Measurements from ENCODE around the gene TLR10. TPM values are rescaled to one million over a fixed set of nuclear protein-coding genes. Genes with fewer than 3 reads are reported as not detected.
"Not testable (repeated sequence)": the region's sequence is repeated elsewhere in the genome, so short reads cannot be mapped to it uniquely, and the experiment has no call there.

Gene TLR10
- total and polyA plus RNA-seq, 9 of the 15 experiments (the other 6 are each of a cell fraction or from before 2014, with no cell fraction given): 0.03 to 0.05 TPM; not detected in 7

DNA sequence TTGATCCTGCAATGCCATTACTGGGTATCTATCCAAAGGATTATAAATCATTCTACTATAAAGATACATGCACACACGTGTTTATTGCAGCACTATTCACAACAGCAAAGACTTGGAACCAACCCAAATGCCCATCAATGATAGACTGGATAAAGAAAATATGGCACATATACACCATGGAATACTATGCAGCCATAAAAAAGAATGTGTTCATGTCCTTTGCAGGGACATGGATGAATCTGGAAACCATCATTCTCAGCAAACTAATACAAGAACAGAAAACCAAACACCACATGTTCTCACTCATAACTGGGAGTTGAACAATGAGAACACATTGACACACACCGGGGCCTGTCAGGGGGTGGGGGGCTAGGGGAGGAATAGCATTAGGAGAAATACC lies 4.9 kb downstream of the TLR10 start:
- WGBS (ENCODE audit: insufficient coverage, low coverage, missing lambda C conversion rate): 21% methylated on average over 2 of the region's 2 CpGs
- BruUV-seq (replicated peaks); H3K9ac ChIP-seq (ENCODE audit: insufficient read depth in 1 of 2, low read depth in 2 of 2, low read length in 2 of 2); H4K20me1 ChIP-seq (replicated peaks; ENCODE audit: control insufficient read depth, insufficient read depth, low read length); H3K4me3 ChIP-seq; H3K9me3 ChIP-seq (replicated peaks; ENCODE audit: control insufficient read depth, insufficient read depth, low read depth, low read length); H3K27ac ChIP-seq (ENCODE audit: extremely low read depth, low read depth, low read length); H3K4me2 ChIP-seq (ENCODE audit: insufficient read depth, low read length); in situ Hi-C loops (cut with MboI); CTCF ChIA-PET (ENCODE audit: low intra/inter-chr PET ratio); H3K36me3 ChIP-seq (ENCODE audit: control insufficient read depth, insufficient read depth, low read length); H3K27me3 ChIP-seq (ENCODE audit: control insufficient read depth in 2 of 2, insufficient read depth in 2 of 2, low read length in 2 of 2); FAIRE-seq; H2AFZ ChIP-seq (ENCODE audit: low read depth, low read length); H3K9me1 ChIP-seq (ENCODE audit: control insufficient read depth, insufficient read depth, low read length); intact Hi-C loops (cut with micrococcal nuclease); H3K4me1 ChIP-seq (replicated peaks in 1 of 2; ENCODE audit: control insufficient read depth in 2 of 2, insufficient read depth in 2 of 2, low read length in 2 of 2); H3K79me2 ChIP-seq (ENCODE audit: control insufficient read depth, insufficient read depth, low read length); POLR2A ChIA-PET; DNase-seq (ENCODE audit: extremely low read depth in 1 of 4, low spot score in 3 of 4); ATAC-seq: not testable (repeated sequence)
- TF ChIP-seq ZNF146 (CRISPR knock-in tag; IDR thresholded peaks at IDR 0.05; ENCODE audit: unreplicated experiment): peak; percentile 58

DNA sequence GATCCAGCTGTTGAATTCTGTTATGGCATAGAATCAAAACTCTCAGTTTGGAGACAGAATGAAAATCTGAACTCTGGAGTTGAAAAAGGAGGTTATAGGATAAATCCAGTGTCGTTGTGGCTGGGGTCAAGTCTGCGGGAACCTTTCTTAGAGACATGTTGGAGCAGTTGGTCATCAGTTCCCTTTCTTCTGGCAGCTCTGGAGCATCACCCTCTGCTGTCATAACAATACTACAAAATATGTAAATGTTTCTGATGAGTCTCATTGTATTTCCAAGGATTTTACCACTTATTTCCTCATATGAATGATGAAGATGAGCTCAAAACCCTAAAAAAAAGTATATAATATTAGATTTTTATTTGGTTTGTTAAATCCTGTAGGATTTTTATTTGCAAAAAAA lies 7.5 kb downstream of the TLR10 start:
- Histone ChIP-seq H3K79me2 (ENCODE audit: control insufficient read depth, insufficient read depth, low read length) (no peaks in the 10 kb centered on the region), H3K9me1 (ENCODE audit: control insufficient read depth, insufficient read depth, low read length) (no peaks in the 10 kb centered on the region), H2AFZ (ENCODE audit: low read depth, low read length) (no peak overlapping the region), H4K20me1 (replicated peaks; ENCODE audit: control insufficient read depth, insufficient read depth, low read length) (no peaks in the 10 kb centered on the region), H3K27me3 (ENCODE audit: control insufficient read depth in 2 of 2, insufficient read depth in 2 of 2, low read length in 2 of 2) (peaks cover 4 to 7% of the 10 kb centered on the region in 2 experiments; a peak in 1 of 5 replicates), H3K9ac (ENCODE audit: insufficient read depth in 1 of 2, low read depth in 2 of 2, low read length in 2 of 2) (no peak overlapping the region), H3K4me3 (no peak overlapping the region), H3K9me3 (replicated peaks; ENCODE audit: control insufficient read depth, insufficient read depth, low read depth, low read length) (no peaks in the 10 kb centered on the region), H3K4me2 (ENCODE audit: insufficient read depth, low read length) (no peak overlapping the region), H3K36me3 (ENCODE audit: control insufficient read depth, insufficient read depth, low read length) (no peaks in the 10 kb centered on the region), H3K27ac (ENCODE audit: extremely low read depth, low read depth, low read length) (no peak overlapping the region), H3K4me1 (replicated peaks in 1 of 2; ENCODE audit: control insufficient read depth in 2 of 2, insufficient read depth in 2 of 2, low read length in 2 of 2) (no peaks in the 10 kb centered on the region)
- 5% methylated on average over 2 of the region's 2 CpGs for WGBS (ENCODE audit: insufficient coverage, low coverage, missing lambda C conversion rate)
- CTCF ChIA-PET (ENCODE audit: low intra/inter-chr PET ratio): no interaction called here
- in situ Hi-C loops (cut with MboI): no loop called here
- FAIRE-seq (no peak), ATAC-seq (no peak), DNase-seq (ENCODE audit: extremely low read depth in 1 of 4, low spot score in 3 of 4) (no peak)
- TF ChIP-seq CREBBP (IDR thresholded peaks at IDR 0.05; ENCODE audit: low read depth, low read length) (no peak), JUN (IDR thresholded peaks at IDR 0.05; ENCODE audit: borderline replicate concordance, low read depth, low read length) (no peak), JUN (CRISPR knock-in tag; IDR thresholded peaks at IDR 0.05; ENCODE audit: borderline replicate concordance) (no peak), PHF20 (IDR thresholded peaks at IDR 0.05; ENCODE audit: partially characterized antibody) (no peak), NFYB (IDR thresholded peaks at IDR 0.05; ENCODE audit: extremely low read depth, insufficient read length) (no peak), CBFA2T3 (IDR thresholded peaks at IDR 0.05) (no peak), RBM22 (IDR thresholded peaks at IDR 0.05; ENCODE audit: low read depth, low read length, poor library complexity, severe bottlenecking) (no peak)
- TF ChIP-seq, protein P1, sequence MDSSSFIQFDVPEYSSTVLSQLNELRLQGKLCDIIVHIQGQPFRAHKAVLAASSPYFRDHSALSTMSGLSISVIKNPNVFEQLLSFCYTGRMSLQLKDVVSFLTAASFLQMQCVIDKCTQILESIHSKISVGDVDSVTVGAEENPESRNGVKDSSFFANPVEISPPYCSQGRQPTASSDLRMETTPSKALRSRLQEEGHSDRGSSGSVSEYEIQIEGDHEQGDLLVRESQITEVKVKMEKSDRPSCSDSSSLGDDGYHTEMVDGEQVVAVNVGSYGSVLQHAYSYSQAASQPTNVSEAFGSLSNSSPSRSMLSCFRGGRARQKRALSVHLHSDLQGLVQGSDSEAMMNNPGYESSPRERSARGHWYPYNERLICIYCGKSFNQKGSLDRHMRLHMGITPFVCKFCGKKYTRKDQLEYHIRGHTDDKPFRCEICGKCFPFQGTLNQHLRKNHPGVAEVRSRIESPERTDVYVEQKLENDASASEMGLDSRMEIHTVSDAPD (CRISPR knock-in tag; IDR thresholded peaks at IDR 0.05): no peak
- TF ChIP-seq, protein P2, sequence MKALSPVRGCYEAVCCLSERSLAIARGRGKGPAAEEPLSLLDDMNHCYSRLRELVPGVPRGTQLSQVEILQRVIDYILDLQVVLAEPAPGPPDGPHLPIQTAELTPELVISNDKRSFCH (CRISPR knock-in tag; IDR thresholded peaks at IDR 0.05): no peak
- TF ChIP-seq, protein P2 (tag; IDR thresholded peaks at IDR 0.05): no peak
- intact Hi-C loops (cut with micrococcal nuclease): no loop called here
- BruUV-seq (replicated peaks): no TSS peak
- POLR2A ChIA-PET: no interaction called here

Data from K562 (cell line).